Stimulated activated CD4-positive, alpha-beta T cell treated with anti-CD3 and anti-CD28 coated beads, TNF-alpha, amount 100 ng/mL, for 1 hour (primary cell): ENCODE data around the gene CDK6.
"Not testable (repeated sequence)": the region's sequence is repeated elsewhere in the genome, so short reads cannot be mapped to it uniquely, and the experiment has no call there.

Experiments
- DNase-seq, 3 donors: peaks; one replicate each; pipeline ENCODE4 v3.0.0-alpha.2; 2020; ENCODE audit warnings: low read depth in 3 of 3, low spot score in 1 of 3

The CDK6 gene

GRCh38 chr7:92836489-92836999 lies at the start of gene CDK6:
Gene CDK6, minus strand, starts transcription at chr7:92836573. Its CDS starts 3,250 bp downstream, at chr7:92833323.
- peak in 2 of 3 donors; percentile 27 to 59 for DNase-seq

- DNase-seq: not testable (repeated sequence)
Measured at GRCh38 chr7:92886039-92886438, 49.7 kb upstream of the CDK6 start.

GRCh38 chr7:92884218-92884617 lies 47.8 kb upstream of the CDK6 start:
- no peak for DNase-seq

- DNase-seq: no peak
Measured at GRCh38 chr7:92882760-92883159, 46.4 kb upstream of the CDK6 start.

DNA sequence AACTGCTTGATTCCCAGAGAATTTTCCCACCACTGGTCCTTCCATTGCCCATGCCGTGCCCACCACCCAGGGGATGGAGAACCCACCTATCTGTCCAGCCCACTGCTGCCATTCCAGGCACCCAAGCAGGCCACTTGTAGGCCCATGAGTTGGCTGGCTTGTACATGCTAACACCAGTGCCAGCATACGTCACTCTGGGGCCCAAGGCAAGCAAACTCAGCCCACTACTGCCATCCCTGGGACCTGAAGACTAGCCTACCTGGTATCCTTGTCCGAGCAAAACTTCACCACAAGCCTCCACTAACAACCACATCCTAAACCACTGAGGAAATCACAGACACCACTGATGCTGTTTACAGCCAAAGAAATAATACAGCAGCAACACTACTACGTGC lies 44.7 kb upstream of the CDK6 start:
- no peak for DNase-seq

GRCh38 chr7:92880212-92881090 lies 44.1 kb upstream of the CDK6 start:
- DNase-seq: no peak

DNA sequence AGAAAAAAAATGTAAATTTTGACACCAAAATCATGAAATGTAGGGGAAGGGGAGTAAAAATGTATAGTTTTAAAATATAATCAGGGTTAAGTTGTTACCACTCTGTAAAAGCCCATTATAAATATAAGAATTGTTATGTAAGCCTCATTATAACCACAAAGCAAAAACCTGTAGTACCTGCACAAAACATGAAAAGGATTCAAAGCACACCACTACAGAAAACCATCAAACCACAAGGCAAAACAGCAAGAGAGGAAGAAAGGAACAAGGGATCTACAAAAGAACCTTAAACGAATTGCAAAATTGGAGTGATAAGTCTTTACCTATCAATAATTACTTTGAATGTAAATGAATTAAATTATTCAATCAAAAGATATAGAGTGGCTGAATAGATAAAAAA lies 41.0 kb upstream of the CDK6 start:
- no peak for DNase-seq

DNA sequence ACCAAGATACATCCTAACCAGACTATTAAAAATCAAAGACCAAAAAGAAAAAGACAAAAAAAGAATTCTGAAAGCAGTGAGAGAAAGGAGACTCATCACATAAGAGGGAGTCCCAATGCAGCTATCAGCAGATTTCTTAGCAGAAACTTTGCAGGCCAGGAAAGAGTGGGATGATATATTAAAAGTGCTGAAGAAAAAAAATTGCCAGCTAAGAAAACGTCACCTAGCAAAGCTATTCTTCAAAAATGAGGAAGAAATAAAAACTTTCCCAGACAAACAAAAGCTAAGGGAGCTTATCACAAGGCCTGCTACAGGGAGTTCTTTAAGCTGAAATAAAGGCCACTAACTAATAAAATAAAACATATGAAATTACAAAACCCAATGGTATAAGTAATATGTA lies 40.5 kb upstream of the CDK6 start:
- DNase-seq: no peak

DNA sequence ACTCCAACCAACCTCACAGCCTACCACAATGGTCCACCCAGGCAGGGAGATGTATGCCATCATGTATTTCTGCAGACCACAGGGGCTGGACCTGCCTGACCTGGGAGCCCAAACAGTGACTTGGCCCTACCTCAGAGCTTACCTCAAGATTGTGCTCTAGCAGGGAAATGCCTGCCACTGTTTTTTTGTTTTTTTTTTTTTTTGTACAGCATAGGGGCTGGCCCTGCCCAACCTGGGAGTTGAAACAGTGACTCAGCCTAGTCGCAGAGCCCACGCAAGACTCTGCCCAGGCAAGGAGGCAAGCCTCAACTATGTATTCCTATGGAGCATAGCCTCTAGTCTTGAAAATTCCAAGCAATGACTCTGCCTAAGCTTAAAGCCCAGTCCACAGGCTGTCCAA lies 39.3 kb upstream of the CDK6 start:
- DNase-seq: no peak

DNA sequence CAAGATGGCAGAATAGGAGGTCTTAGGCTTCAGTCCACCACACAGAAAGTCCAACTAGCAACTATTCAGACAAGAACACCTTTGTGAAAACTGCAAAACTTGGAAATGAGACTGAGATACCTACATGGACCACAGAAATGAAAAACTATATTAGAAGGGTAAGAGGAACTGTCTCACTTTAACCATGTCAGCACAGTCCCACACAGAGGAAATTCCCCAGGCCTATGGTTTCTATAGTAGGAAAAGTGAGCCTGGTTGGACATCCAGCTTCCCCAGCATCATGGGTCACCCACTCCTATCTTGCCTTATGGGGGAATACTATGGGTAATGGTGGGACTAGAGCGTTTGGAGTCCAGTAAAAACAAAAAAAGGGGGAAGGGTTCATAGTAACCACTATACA lies 38.8 kb upstream of the CDK6 start:
- DNase-seq: no peak

- DNase-seq: no peak
Measured at GRCh38 chr7:92874567-92874966, 38.2 kb upstream of the CDK6 start.

- no peak for DNase-seq
Measured at GRCh38 chr7:92873776-92874175, 37.4 kb upstream of the CDK6 start.

DNA sequence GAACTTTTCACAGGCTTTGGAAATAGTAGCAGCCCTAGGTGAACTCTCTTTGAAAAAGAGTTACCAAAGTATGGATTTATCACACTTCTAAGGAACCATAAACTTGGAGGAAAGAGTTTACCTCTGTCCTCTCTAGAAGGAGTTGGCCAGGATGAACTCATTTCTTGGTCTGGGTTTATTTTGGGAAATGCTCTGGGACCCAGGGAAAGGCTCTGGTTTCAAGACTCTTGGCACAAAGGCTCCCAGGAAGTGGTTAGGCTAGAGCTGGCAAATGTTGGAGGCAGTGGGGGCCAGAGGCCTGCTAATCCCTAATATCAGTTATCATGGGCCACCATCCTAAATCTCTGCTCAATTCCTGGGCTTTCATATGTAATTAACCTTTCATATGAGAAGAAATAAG lies 36.3 kb upstream of the CDK6 start:
- no peak for DNase-seq

DNA sequence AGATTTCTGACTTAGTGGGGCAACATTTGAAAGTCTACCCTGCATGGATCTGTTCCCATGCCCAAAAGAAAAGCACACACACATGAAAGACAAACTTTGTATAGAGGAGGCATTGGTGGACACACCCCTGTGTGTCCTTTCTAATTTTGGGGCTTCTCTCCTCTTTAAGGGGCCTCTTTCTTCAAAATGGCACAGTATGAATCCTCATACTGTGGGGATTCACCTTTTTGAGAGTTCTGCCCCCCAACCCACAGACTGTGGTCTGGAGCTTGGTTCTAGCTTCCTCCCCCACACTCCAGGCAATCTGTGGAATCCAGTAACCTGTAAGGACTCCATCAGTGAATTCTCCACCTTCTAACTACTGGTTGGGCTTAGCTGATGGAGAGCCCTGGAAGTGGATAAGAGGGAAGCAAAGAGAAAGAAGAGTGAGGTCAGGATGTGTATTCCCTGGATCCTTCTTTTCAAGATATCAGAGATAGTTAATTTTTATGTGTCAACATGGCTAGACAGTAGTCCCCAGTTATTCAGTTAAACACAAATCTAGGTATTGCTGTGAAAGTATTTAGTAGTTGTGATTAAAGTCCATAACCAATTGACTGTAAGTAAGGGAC lies 32.4 kb upstream of the CDK6 start:
- DNase-seq: no peak

DNA sequence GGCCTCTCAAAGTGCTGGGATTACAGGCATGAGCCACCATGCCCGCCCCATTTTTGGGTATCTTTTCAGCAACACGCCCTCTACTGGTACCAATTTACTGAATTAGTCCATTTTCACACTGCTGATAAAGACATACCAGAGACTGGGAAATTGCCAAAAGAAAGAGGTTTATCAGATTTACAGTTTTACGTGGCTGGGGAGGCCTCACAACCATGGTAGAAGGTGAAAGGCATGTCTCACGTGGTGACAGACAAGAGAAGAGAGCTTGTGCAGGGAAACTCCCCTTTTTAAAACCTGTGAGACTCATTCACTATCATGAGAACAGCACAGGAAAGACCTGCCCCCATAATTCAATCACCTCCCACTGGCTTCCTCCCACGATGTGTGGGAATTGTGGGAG lies 27.8 kb upstream of the CDK6 start:
- not testable (repeated sequence) for DNase-seq

- DNase-seq: no peak
Measured at GRCh38 chr7:92856436-92856835, 20.1 kb upstream of the CDK6 start.

DNA sequence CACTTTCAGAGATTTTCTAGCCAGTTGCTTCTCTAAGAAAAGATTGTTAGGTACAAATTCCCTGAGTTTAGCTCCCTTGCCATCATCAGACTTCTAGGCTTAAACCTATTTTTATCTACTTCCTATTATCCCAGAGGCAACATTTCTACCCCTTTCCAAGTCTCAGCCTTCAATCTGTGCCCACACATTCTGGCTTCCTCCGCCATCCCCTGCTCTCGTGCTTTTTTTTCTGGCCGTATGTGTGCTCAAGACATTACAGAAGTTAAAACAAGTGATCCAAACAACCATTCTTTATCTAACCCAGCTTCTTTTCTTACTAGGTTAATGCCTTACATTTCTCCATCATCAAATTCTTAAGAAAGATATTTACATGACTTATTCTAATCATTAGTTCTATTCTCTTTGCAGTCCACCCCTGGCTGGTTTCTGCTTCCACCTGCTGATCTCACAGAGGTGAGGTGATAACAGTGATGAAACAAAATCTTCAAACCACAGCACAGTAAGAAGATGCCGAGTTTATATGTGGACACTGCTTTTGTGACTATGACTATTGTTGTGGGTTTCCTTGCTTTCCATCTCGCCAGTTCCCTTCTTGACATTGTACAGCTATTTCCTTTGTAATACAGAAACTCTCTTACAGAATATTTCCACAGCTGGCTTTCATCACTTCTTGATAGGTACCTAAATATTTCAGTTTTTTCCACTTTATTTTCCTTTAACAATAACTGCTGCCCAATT lies 18.3 kb upstream of the CDK6 start:
- no peak for DNase-seq

DNA sequence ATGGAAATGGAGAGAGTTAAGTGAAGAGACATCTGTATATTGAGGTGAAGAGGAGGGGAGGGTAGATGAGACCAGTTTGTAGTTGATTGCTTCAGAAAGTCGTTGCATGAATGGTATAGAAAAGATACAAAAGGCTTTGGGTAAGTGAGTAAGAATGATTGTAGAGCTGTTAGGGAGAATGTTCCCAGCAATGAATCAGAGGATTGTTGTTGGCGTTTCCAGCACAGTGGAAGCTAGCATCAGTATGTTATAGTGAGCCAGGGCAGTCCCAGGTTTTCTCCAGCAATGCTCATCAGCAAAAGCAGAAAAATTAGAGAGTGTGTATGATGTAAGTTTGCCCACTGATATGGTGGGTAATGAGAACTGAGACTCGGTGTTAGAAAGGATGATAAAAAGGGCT lies 15.4 kb upstream of the CDK6 start:
- DNase-seq: no peak

- no peak for DNase-seq
Measured at GRCh38 chr7:92850516-92850915, 14.1 kb upstream of the CDK6 start.

GRCh38 chr7:92849322-92849721 lies 12.9 kb upstream of the CDK6 start:
- DNase-seq: no peak

DNA sequence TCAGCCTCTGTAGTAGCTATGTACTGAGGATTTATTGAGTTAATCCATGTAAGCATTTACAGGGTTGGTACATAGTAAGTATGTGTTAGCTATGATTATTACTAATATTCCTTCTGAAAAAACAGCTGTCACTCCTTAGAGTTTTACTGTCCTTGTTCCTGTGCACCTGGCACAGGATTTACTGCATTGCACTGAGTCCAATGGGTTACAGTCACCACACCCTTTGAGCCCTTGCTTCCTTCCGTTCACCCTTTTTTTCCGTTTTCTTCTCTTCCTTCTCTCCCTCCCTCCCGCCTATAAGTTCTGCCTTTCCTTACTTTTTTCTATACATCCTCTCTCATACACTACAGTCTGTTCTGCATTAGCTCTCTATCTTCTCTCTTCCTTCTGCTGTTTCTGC lies 12.5 kb upstream of the CDK6 start:
- no peak for DNase-seq

DNA sequence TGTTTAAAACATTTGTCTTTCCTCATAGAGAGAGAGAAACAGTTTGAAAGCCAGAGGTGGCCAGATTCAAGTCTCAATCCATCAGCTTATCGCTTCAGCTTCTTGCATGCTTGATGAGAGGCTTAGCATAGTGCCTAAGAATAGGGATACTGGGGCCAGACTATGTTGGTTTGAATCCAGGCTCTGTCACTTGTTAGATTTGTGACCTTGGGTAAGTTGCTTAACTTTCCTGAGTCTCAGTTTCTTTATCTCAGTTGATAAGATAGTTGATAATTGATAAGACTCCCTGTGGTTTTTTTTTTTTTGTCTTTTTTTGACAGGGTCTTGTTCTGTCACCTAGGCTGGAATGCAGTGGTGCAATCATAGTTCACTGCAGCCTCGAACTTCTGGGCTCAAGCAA lies 12.1 kb upstream of the CDK6 start:
- no peak for DNase-seq
